Activated CD4-positive, alpha-beta T cell treated with anti-CD3 and anti-CD28 coated beads for 36 hours (primary cell): ENCODE results near the gene SPATA22. TPM values are rescaled to one million over a fixed set of nuclear protein-coding genes. Genes with fewer than 3 reads are reported as not detected.

Experiments
- ATAC-seq: fragments of 200-7000 bp; cut with Tn5 transposase; one replicate; pipeline ENCODE4 v1.10.0; 2021; ENCODE audit warnings: mild to moderate bottlenecking, moderate library complexity
- CTCF ChIA-PET: fragments of 350-600 bp; sonication (Branson Sonifier 250); formaldehyde crosslinking; loops from one replicate; lab custom pipeline; 2021; ENCODE audit warnings: antibody characterized with exemption; lab: Charles Lee
- POLR2A ChIA-PET: fragments of 350-600 bp; sonication (Branson Sonifier 250); formaldehyde crosslinking; loops from one replicate; lab custom pipeline; 2021; ENCODE audit warnings: antibody characterized with exemption, inconsistent platforms; lab: Charles Lee
- DNase-seq: peaks from one replicate; pipeline ENCODE4 v3.0.0-alpha.2; 2020
- H3K27ac Mint-ChIP-seq: one replicate; pipeline ENCODE4 v1.8.0; 2021; ENCODE audit warnings: mixed read lengths
- H3K27me3 Mint-ChIP-seq: one replicate; pipeline ENCODE4 v1.8.0; 2021; ENCODE audit warnings: mixed read lengths
- H3K36me3 Mint-ChIP-seq: one replicate; pipeline ENCODE4 v1.8.0; 2021; ENCODE audit warnings: low read depth, mixed read lengths
- H3K4me1 Mint-ChIP-seq: one replicate; pipeline ENCODE4 v1.8.0; 2021; ENCODE audit warnings: mixed read lengths
- H3K4me3 Mint-ChIP-seq: one replicate; pipeline ENCODE4 v1.8.0; 2021; ENCODE audit warnings: mild to moderate bottlenecking, moderate library complexity, mixed read lengths
- H3K9me3 Mint-ChIP-seq: one replicate; pipeline ENCODE4 v1.8.0; 2021; ENCODE audit warnings: low read depth, mixed read lengths
- intact Hi-C, 2 experiments: fragments of 100-400 bp; cut with DNase I in 1 of 2; cut with micrococcal nuclease in 1 of 2; formaldehyde crosslinking; loops; one replicate each; pipeline versions ENCODE4 v1.14.2 to v1.15.1; 2022 to 2024; cut with DNase I, micrococcal nuclease
- total RNA-seq, 2 experiments: library from RNA; stranded (reverse); gene quantifications; one replicate each; pipeline ENCODE4 v1.2.3, GENCODE V29; 2021

The SPATA22 gene
- total RNA-seq, 2 experiments from 2014 or later, result 0.44 to 1.6 TPM

GRCh38 chr17:3505008-3505407 is 33.4 kb upstream of the SPATA22 start:
- H3K27me3 Mint-ChIP-seq, result no peaks in the 10 kb centered on the region
- H3K4me1 Mint-ChIP-seq, result no peaks in the 10 kb centered on the region
- intact Hi-C loops, result no loop called here
- no peak overlapping the region for H3K27ac Mint-ChIP-seq
- ATAC-seq (no peak), DNase-seq (no peak)
- peaks cover 3% of the 10 kb centered on the region for H3K9me3 Mint-ChIP-seq
- ChIA-PET CTCF (interaction anchor here (0.6 kb wide), 1 partner anchor 165 kb away, joined by 3 read pairs; no protein-coding TSS in a partner anchor), POLR2A (no interaction called here)
- peaks cover 2% of the 10 kb centered on the region for H3K36me3 Mint-ChIP-seq
- H3K4me3 Mint-ChIP-seq, result no peak overlapping the region

GRCh38 chr17:3503285-3503684 is 31.7 kb upstream of the SPATA22 start:
- ChIA-PET CTCF (no interaction called here), POLR2A (no interaction called here)
- ATAC-seq, result no peak
- Mint-ChIP-seq H3K27me3 (no peaks in the 10 kb centered on the region), H3K4me1 (no peaks in the 10 kb centered on the region), H3K9me3 (no peaks in the 10 kb centered on the region), H3K36me3 (no peaks in the 10 kb centered on the region), H3K27ac (no peak overlapping the region), H3K4me3 (no peak overlapping the region)
- no peak for DNase-seq
- intact Hi-C loops, result no loop called here

- H3K27me3 Mint-ChIP-seq, result no peaks in the 10 kb centered on the region
- intact Hi-C loops, result no loop called here
- no peak for DNase-seq
- ChIA-PET CTCF (no interaction called here), POLR2A (no interaction called here)
- no peak overlapping the region for H3K4me3 Mint-ChIP-seq
- H3K27ac Mint-ChIP-seq, result no peak overlapping the region
- no peak for ATAC-seq
- H3K9me3 Mint-ChIP-seq, result no peaks in the 10 kb centered on the region
- H3K36me3 Mint-ChIP-seq, result no peaks in the 10 kb centered on the region
- no peaks in the 10 kb centered on the region for H3K4me1 Mint-ChIP-seq
Measured at GRCh38 chr17:3502466-3502865, 30.8 kb upstream of the SPATA22 start.

GRCh38 chr17:3501344-3501743 is 29.7 kb upstream of the SPATA22 start:
- ChIA-PET CTCF (no interaction called here), POLR2A (no interaction called here)
- no peaks in the 10 kb centered on the region for H3K4me1 Mint-ChIP-seq
- intact Hi-C loops, result no loop called here
- H3K27ac Mint-ChIP-seq, result no peak overlapping the region
- no peaks in the 10 kb centered on the region for H3K9me3 Mint-ChIP-seq
- H3K36me3 Mint-ChIP-seq, result no peaks in the 10 kb centered on the region
- no peaks in the 10 kb centered on the region for H3K27me3 Mint-ChIP-seq
- no peak overlapping the region for H3K4me3 Mint-ChIP-seq
- no peak for DNase-seq
- ATAC-seq, result no peak

- Mint-ChIP-seq H3K4me3 (no peak overlapping the region), H3K9me3 (no peaks in the 10 kb centered on the region), H3K27me3 (peaks cover 2% of the 10 kb centered on the region), H3K27ac (no peak overlapping the region), H3K36me3 (no peaks in the 10 kb centered on the region), H3K4me1 (no peaks in the 10 kb centered on the region)
- ChIA-PET CTCF (no interaction called here), POLR2A (no interaction called here)
- no peak for ATAC-seq
- no peak for DNase-seq
- intact Hi-C loops, result no loop called here
Measured at GRCh38 chr17:3497101-3497500, 25.5 kb upstream of the SPATA22 start.

- ChIA-PET POLR2A (no interaction called here), CTCF (interaction anchor here (0.6 kb wide), 1 partner anchor 799 kb away, joined by 3 read pairs; no protein-coding TSS in a partner anchor)
- H3K27me3 Mint-ChIP-seq, result peaks cover 29% of the 10 kb centered on the region
- DNase-seq (no peak), ATAC-seq (no peak)
- H3K27ac Mint-ChIP-seq, result no peak overlapping the region
- no peaks in the 10 kb centered on the region for H3K36me3 Mint-ChIP-seq
- no peaks in the 10 kb centered on the region for H3K9me3 Mint-ChIP-seq
- no peak overlapping the region for H3K4me3 Mint-ChIP-seq
- intact Hi-C loops, result no loop called here
- no peaks in the 10 kb centered on the region for H3K4me1 Mint-ChIP-seq
Measured at GRCh38 chr17:3485481-3486068, 14.0 kb upstream of the SPATA22 start.

GRCh38 chr17:3482852-3483251 is 11.2 kb upstream of the SPATA22 start:
- no peak for DNase-seq
- POLR2A ChIA-PET, result no interaction called here
- Mint-ChIP-seq H3K27ac (no peak overlapping the region), H3K9me3 (no peaks in the 10 kb centered on the region), H3K27me3 (peaks cover 32% of the 10 kb centered on the region), H3K4me3 (no peak overlapping the region), H3K4me1 (no peaks in the 10 kb centered on the region), H3K36me3 (no peaks in the 10 kb centered on the region)
- intact Hi-C loops, result no loop called here
- ATAC-seq, result no peak
- CTCF ChIA-PET, result interaction anchor here (1.5 kb wide), 1 partner anchor 120 kb away, joined by 3 read pairs; no protein-coding TSS in a partner anchor

- H3K27ac Mint-ChIP-seq, result no peak overlapping the region
- ATAC-seq, result no peak
- intact Hi-C loops, result no loop called here
- ChIA-PET POLR2A (no interaction called here), CTCF (no interaction called here)
- no peak for DNase-seq
- peaks cover 16% of the 10 kb centered on the region for H3K27me3 Mint-ChIP-seq
- no peaks in the 10 kb centered on the region for H3K4me1 Mint-ChIP-seq
- no peak overlapping the region for H3K4me3 Mint-ChIP-seq
- H3K9me3 Mint-ChIP-seq, result no peaks in the 10 kb centered on the region
- H3K36me3 Mint-ChIP-seq, result no peaks in the 10 kb centered on the region
Measured at GRCh38 chr17:3479988-3480387, 8.4 kb upstream of the SPATA22 start.

- no peaks in the 10 kb centered on the region for H3K36me3 Mint-ChIP-seq
- H3K27ac Mint-ChIP-seq, result no peak within 1 kb of the TSS
- no peaks in the 10 kb centered on the region for H3K9me3 Mint-ChIP-seq
- no peak for ATAC-seq
- H3K4me1 Mint-ChIP-seq, result no peaks in the 10 kb centered on the region
- POLR2A ChIA-PET, result no interaction called here
- CTCF ChIA-PET, result no interaction called here
- intact Hi-C loops, result no loop called here
- H3K27me3 Mint-ChIP-seq, result peaks cover 9% of the 10 kb centered on the region
- no peak within 1 kb of the TSS for H3K4me3 Mint-ChIP-seq
- no peak for DNase-seq
Measured at GRCh38 chr17:3475812-3476610, 4.4 kb upstream of the SPATA22 start, which contains the start of gene ASPA. Gene ASPA (plus strand): TSS chr17:3475997. CDS start chr17:3476160, 163 bp downstream.

- ChIA-PET CTCF (no interaction called here), POLR2A (no interaction called here)
- no peaks in the 10 kb centered on the region for H3K9me3 Mint-ChIP-seq
- no peaks in the 10 kb centered on the region for H3K4me1 Mint-ChIP-seq
- DNase-seq (no peak), ATAC-seq (no peak)
- intact Hi-C loops, result no loop called here
- H3K36me3 Mint-ChIP-seq, result no peaks in the 10 kb centered on the region
- H3K4me3 Mint-ChIP-seq, result no peak overlapping the region
- H3K27me3 Mint-ChIP-seq, result peaks cover 9% of the 10 kb centered on the region
- no peak overlapping the region for H3K27ac Mint-ChIP-seq
Measured at GRCh38 chr17:3475251-3475685, 3.6 kb upstream of the SPATA22 start.

- no peak for DNase-seq
- ChIA-PET CTCF (no interaction called here), POLR2A (no interaction called here)
- H3K27me3 Mint-ChIP-seq, result peaks cover 7% of the 10 kb centered on the region
- no peaks in the 10 kb centered on the region for H3K4me1 Mint-ChIP-seq
- no peaks in the 10 kb centered on the region for H3K36me3 Mint-ChIP-seq
- ATAC-seq, result no peak
- no peaks in the 10 kb centered on the region for H3K9me3 Mint-ChIP-seq
- intact Hi-C loops, result no loop called here
- H3K27ac Mint-ChIP-seq, result no peak overlapping the region
- H3K4me3 Mint-ChIP-seq, result no peak overlapping the region
Measured at GRCh38 chr17:3474212-3474611, 2.6 kb upstream of the SPATA22 start.

- no peak for ATAC-seq
- Mint-ChIP-seq H3K27ac (no peak overlapping the region), H3K36me3 (no peaks in the 10 kb centered on the region), H3K4me1 (no peaks in the 10 kb centered on the region), H3K27me3 (peaks cover 2% of the 10 kb centered on the region), H3K9me3 (no peaks in the 10 kb centered on the region), H3K4me3 (no peak overlapping the region)
- DNase-seq, result no peak
- ChIA-PET CTCF (no interaction called here), POLR2A (no interaction called here)
- intact Hi-C loops, result no loop called here
Measured at GRCh38 chr17:3472137-3472536, 518 bp upstream of the SPATA22 start.
